WTC11 (cell line): ENCODE measurements around the gene PTPRN2.

Source experiments
- CTCF ChIP-seq: fragments of 200-600 bp; IDR thresholded peaks from 2 replicates; pipeline ENCODE4 v1.8.0; 2022; ENCODE audit warnings: antibody characterized with exemption
- MYBL2 ChIP-seq: sonication (generic); formaldehyde crosslinking; IDR thresholded peaks from 2 replicates; pipeline ENCODE4 v1.8.1; 2023; ENCODE audit warnings: mild to moderate bottlenecking, moderate library complexity, missing genetic modification reagents
- NR2C2 ChIP-seq: sonication (generic); formaldehyde crosslinking; IDR thresholded peaks from 2 replicates; pipeline ENCODE4 v1.8.0; 2022; ENCODE audit warnings: mild to moderate bottlenecking, missing genetic modification reagents
- ZNF317 ChIP-seq: sonication (generic); formaldehyde crosslinking; IDR thresholded peaks from 2 replicates; pipeline ENCODE4 v1.8.1; 2023; ENCODE audit warnings: low read depth, mild to moderate bottlenecking, moderate library complexity, missing genetic modification reagents, borderline replicate concordance
- TF ChIP-seq, protein P1 (sequence below): sonication (generic); formaldehyde crosslinking; IDR thresholded peaks from 2 replicates; pipeline ENCODE4 v1.8.0; 2022; ENCODE audit warnings: mild to moderate bottlenecking, missing genetic modification reagents

DNA sequence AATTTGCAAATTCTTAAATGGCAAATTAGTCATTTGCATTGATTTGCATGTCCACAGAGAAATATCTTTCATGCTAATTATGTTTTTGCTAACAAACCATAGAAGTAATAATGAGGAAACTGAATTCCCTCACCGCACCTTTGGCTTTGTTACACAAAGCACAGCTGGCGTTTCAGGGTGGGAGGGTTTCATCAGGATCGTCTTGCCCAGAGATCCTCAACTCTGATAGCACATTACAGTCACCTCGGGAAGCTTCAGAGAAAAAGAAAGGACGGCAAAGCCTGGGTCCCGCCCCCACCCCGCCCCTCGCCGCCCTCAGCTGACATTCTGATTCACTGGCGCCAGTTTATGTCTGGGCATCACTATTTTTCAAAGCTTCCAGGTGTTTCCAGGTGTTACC lies 119.4 kb downstream of the PTPRN2 start:
- no peak for TF ChIP-seq NR2C2 (CRISPR knock-in tag)
- no peak for TF ChIP-seq CTCF
- TF ChIP-seq, protein P1, sequence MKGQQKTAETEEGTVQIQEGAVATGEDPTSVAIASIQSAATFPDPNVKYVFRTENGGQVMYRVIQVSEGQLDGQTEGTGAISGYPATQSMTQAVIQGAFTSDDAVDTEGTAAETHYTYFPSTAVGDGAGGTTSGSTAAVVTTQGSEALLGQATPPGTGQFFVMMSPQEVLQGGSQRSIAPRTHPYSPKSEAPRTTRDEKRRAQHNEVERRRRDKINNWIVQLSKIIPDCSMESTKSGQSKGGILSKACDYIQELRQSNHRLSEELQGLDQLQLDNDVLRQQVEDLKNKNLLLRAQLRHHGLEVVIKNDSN (CRISPR knock-in tag): no peak
- no peak for TF ChIP-seq ZNF317 (CRISPR knock-in tag)
- no peak for TF ChIP-seq MYBL2 (CRISPR knock-in tag)
